Measurements from ENCODE around the gene SLIT3.

DNA sequence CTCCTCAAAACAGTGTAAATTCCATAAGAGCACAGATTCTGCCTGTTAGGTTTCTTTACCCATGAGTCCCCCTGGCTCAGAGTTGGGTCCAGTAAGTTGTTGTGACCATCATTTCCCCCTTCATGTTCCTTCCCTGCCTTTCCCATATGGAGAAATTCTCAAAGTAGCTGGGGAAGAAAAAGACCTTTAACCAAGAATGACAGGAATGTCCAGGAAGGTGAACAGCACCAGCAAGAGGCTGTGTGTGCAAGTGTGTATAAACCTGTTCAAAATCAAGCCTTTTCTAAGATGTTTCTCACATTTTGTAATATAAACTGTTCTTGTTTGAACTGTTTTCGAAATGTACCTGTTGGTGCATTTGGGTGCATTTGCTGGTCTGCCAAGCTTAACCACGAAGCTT is 238.2 kb downstream of the SLIT3 start:
- TF ChIP-seq, protein P1, sequence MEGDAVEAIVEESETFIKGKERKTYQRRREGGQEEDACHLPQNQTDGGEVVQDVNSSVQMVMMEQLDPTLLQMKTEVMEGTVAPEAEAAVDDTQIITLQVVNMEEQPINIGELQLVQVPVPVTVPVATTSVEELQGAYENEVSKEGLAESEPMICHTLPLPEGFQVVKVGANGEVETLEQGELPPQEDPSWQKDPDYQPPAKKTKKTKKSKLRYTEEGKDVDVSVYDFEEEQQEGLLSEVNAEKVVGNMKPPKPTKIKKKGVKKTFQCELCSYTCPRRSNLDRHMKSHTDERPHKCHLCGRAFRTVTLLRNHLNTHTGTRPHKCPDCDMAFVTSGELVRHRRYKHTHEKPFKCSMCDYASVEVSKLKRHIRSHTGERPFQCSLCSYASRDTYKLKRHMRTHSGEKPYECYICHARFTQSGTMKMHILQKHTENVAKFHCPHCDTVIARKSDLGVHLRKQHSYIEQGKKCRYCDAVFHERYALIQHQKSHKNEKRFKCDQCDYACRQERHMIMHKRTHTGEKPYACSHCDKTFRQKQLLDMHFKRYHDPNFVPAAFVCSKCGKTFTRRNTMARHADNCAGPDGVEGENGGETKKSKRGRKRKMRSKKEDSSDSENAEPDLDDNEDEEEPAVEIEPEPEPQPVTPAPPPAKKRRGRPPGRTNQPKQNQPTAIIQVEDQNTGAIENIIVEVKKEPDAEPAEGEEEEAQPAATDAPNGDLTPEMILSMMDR (IDR thresholded peaks at IDR 0.05; ENCODE audit: borderline replicate concordance, extremely low read depth, low read length, poor library complexity, severe bottlenecking): no peak
- no peak for TF ChIP-seq EZH2 (IDR thresholded peaks at IDR 0.05; ENCODE audit: borderline replicate concordance, low read depth, low read length, severe bottlenecking)

Data from DND-41 (cell line).